NCI-H82 treated with DMSO at 0.1 percent for 48 hours (cell line): ENCODE measurements around the gene CLIC6.

Experiments used
- DNase-seq: peaks from one replicate; lab custom pipeline; 2025; ENCODE audit not compliant: unreplicated experiment; lab: John Stamatoyannopoulos, UW

Gene CLIC6

GRCh38 chr21:34668803-34669148 lies at the start of gene CLIC6:
Gene CLIC6, plus strand, starts transcription at chr21:34668994. Its CDS starts 395 bp downstream, at chr21:34669389.
- DNase-seq, result no peak

GRCh38 chr21:34619841-34620665 lies 48.7 kb upstream of the CLIC6 start:
- no peak for DNase-seq

- DNase-seq, result no peak
These were observed 47.1 kb upstream of the CLIC6 start for GRCh38 chr21:34621434-34622350.

- no peak for DNase-seq
These were observed 45.3 kb upstream of the CLIC6 start for GRCh38 chr21:34623516-34623915.

- no peak for DNase-seq
These were observed 43.7 kb upstream of the CLIC6 start for GRCh38 chr21:34625030-34625593.

- no peak for DNase-seq
These were observed 42.7 kb upstream of the CLIC6 start for GRCh38 chr21:34626131-34626530.

GRCh38 chr21:34630536-34631143 lies 38.2 kb upstream of the CLIC6 start:
- DNase-seq, result peak; percentile 4

- no peak for DNase-seq
These were observed 36.3 kb upstream of the CLIC6 start for GRCh38 chr21:34632498-34632897.

- DNase-seq, result no peak
These were observed 33.5 kb upstream of the CLIC6 start for GRCh38 chr21:34635307-34635706.

GRCh38 chr21:34636961-34637360 lies 31.8 kb upstream of the CLIC6 start:
- DNase-seq, result no peak

- DNase-seq, result no peak
These were observed 29.5 kb upstream of the CLIC6 start for GRCh38 chr21:34639250-34639649.

- no peak for DNase-seq
These were observed 28.7 kb upstream of the CLIC6 start for GRCh38 chr21:34639882-34640788.

- no peak for DNase-seq
These were observed 27.9 kb upstream of the CLIC6 start for GRCh38 chr21:34640858-34641257.

GRCh38 chr21:34642211-34643075 lies 26.4 kb upstream of the CLIC6 start:
- no peak for DNase-seq

- no peak for DNase-seq
These were observed 24.0 kb upstream of the CLIC6 start for GRCh38 chr21:34644825-34645224.

- DNase-seq, result no peak
These were observed 21.2 kb upstream of the CLIC6 start for GRCh38 chr21:34647555-34647954.

- no peak for DNase-seq
These were observed 20.0 kb upstream of the CLIC6 start for GRCh38 chr21:34648739-34649297.

- no peak for DNase-seq
These were observed 19.4 kb upstream of the CLIC6 start for GRCh38 chr21:34649400-34649799.

- no peak for DNase-seq
These were observed 17.8 kb upstream of the CLIC6 start for GRCh38 chr21:34650861-34651431.
